Liver (tissue), 3 donors: Measurements from ENCODE around the gene THRB.

Source experiments
- CTCF ChIP-seq: fragments of 150-350 bp; IDR thresholded peaks from 2 replicates; pipeline ENCODE4 v1.5.1; 2017; ENCODE audit warnings: improper control_type of control experiment, low read depth, low read length; ENCODE audit not compliant: missing input control
- HNF4A ChIP-seq, 2 donors: conservative IDR thresholded peaks; 2 replicates each; pipeline ENCODE4 v1.6.1; 2016; ENCODE audit warnings: antibody characterized with exemption in 2 of 2, mild to moderate bottlenecking in 2 of 2
- JUND ChIP-seq, 2 donors: IDR thresholded peaks; 2 replicates each; pipeline ENCODE4 v1.6.1; 2016; ENCODE audit warnings: antibody characterized with exemption in 2 of 2
- TAF1 ChIP-seq: conservative IDR thresholded peaks from 2 replicates; pipeline ENCODE4 v1.6.1; 2016; ENCODE audit warnings: antibody characterized with exemption, mild to moderate bottlenecking
- ZBTB33 ChIP-seq: IDR thresholded peaks from 2 replicates; pipeline ENCODE4 v1.6.1; 2016; ENCODE audit warnings: antibody characterized with exemption
- donor health status: healthy.
- donor health status: healthy.

- TF ChIP-seq ZBTB33 = no peak
- TF ChIP-seq CTCF = no peak
- no peak for TF ChIP-seq HNF4A (conservative IDR thresholded peaks at IDR 0.05)
- no peak for TF ChIP-seq TAF1
- no peak for TF ChIP-seq JUND (IDR thresholded peaks at IDR 0.05)
Measured at GRCh38 chr3:24382647-24383046, 112.0 kb downstream of the THRB start.
